ENCODE data around the gene P2RY2. TPM values are rescaled to one million over a fixed set of nuclear protein-coding genes. Genes with fewer than 3 reads are reported as not detected.

P2RY2 gene
- total and polyA plus RNA-seq, 2 experiments from 2014 or later = 0.63 to 1.6 TPM

DNA sequence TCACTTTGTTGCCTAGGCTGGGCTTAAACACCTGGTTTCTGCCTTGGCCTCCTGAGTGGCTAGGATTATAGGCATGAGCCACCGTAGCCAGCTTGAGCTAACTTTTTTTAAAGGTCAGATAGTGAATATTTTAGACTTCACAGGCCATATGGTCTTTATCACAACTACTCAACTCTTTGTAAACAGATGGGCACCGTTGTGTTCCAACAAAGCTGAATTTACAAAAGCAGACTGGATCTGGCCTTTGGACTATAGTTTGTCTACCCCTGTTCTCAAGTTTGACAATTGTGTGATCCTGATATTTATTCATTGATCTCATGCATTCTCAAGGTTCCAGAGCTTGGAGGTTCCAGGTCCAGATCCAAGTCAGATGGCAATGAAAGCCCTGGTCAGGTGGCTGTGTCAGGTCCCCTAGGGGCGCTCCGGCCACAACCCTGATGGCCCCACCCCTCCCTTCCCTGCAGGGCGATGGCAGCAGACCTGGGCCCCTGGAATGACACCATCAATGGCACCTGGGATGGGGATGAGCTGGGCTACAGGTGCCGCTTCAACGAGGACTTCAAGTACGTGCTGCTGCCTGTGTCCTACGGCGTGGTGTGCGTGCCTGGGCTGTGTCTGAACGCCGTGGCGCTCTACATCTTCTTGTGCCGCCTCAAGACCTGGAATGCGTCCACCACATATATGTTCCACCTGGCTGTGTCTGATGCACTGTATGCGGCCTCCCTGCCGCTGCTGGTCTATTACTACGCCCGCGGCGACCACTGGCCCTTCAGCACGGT, 15.8 kb downstream of the P2RY2 start:
- Histone ChIP-seq H3K4me3 (no peak overlapping the region), H3K4me2 (no peak overlapping the region), H3K27ac (ENCODE audit: low read depth) (no peak overlapping the region), H3K4me1 (ENCODE audit: insufficient read depth) (peaks cover 4% of the 10 kb centered on the region), H3K9me2 (ENCODE audit: insufficient read depth) (no peaks in the 10 kb centered on the region), H3K79me2 (replicated peaks; ENCODE audit: insufficient read depth) (no peaks in the 10 kb centered on the region), H2AFZ (no peak overlapping the region), H4K20me1 (replicated peaks; ENCODE audit: insufficient read depth) (no peaks in the 10 kb centered on the region), H3K36me3 (ENCODE audit: insufficient read depth) (no peaks in the 10 kb centered on the region), H3F3A (replicated peaks; ENCODE audit: low read depth) (no peaks in the 10 kb centered on the region), H3K27me3 (ENCODE audit: insufficient read depth) (no peaks in the 10 kb centered on the region)
- TF ChIP-seq CREB1 (CRISPR knock-in tag; IDR thresholded peaks at IDR 0.05; ENCODE audit: low read depth) (no peak), JUNB (IDR thresholded peaks at IDR 0.05; ENCODE audit: unreplicated experiment) (no peak), STAT1 (IDR thresholded peaks at IDR 0.05; ENCODE audit: unreplicated experiment) (no peak), ZNF331 (CRISPR knock-in tag; IDR thresholded peaks at IDR 0.05; ENCODE audit: low read depth) (no peak)
- TF ChIP-seq, protein P1, sequence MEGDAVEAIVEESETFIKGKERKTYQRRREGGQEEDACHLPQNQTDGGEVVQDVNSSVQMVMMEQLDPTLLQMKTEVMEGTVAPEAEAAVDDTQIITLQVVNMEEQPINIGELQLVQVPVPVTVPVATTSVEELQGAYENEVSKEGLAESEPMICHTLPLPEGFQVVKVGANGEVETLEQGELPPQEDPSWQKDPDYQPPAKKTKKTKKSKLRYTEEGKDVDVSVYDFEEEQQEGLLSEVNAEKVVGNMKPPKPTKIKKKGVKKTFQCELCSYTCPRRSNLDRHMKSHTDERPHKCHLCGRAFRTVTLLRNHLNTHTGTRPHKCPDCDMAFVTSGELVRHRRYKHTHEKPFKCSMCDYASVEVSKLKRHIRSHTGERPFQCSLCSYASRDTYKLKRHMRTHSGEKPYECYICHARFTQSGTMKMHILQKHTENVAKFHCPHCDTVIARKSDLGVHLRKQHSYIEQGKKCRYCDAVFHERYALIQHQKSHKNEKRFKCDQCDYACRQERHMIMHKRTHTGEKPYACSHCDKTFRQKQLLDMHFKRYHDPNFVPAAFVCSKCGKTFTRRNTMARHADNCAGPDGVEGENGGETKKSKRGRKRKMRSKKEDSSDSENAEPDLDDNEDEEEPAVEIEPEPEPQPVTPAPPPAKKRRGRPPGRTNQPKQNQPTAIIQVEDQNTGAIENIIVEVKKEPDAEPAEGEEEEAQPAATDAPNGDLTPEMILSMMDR (conservative IDR thresholded peaks at IDR 0.05; ENCODE audit: low read depth in 2 of 2) = no peak
- Mint-ChIP-seq H3K9me3 (no peaks in the 10 kb centered on the region), H3K4me1 (peaks cover 9% of the 10 kb centered on the region), H3K27ac (no peak overlapping the region), H3K4me3 (no peak overlapping the region), H3K27me3 (ENCODE audit: insufficient read depth, low read depth, poor library complexity) (peaks cover 11% of the 10 kb centered on the region), H3K36me3 (ENCODE audit: low read depth) (no peaks in the 10 kb centered on the region)
- DNase-seq (ENCODE audit: low spot score) (no peak), ATAC-seq (no peak)

DNA sequence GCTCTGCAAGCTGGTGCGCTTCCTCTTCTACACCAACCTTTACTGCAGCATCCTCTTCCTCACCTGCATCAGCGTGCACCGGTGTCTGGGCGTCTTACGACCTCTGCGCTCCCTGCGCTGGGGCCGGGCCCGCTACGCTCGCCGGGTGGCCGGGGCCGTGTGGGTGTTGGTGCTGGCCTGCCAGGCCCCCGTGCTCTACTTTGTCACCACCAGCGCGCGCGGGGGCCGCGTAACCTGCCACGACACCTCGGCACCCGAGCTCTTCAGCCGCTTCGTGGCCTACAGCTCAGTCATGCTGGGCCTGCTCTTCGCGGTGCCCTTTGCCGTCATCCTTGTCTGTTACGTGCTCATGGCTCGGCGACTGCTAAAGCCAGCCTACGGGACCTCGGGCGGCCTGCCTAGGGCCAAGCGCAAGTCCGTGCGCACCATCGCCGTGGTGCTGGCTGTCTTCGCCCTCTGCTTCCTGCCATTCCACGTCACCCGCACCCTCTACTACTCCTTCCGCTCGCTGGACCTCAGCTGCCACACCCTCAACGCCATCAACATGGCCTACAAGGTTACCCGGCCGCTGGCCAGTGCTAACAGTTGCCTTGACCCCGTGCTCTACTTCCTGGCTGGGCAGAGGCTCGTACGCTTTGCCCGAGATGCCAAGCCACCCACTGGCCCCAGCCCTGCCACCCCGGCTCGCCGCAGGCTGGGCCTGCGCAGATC, 16.5 kb downstream of the P2RY2 start:
- DNase-seq (ENCODE audit: low spot score) (no peak), ATAC-seq (no peak)
- H2AFZ ChIP-seq = no peak overlapping the region
- H3K9me2 ChIP-seq (ENCODE audit: insufficient read depth) = no peaks in the 10 kb centered on the region
- Mint-ChIP-seq H3K9me3 (no peaks in the 10 kb centered on the region), H3K27me3 (ENCODE audit: insufficient read depth, low read depth, poor library complexity) (peaks cover 14% of the 10 kb centered on the region), H3K4me3 (no peak overlapping the region), H3K27ac (no peak overlapping the region; the same call in 1 of the 2 replicates), H3K4me1 (peaks cover 2% of the 10 kb centered on the region; the same call in 2 of the 3 replicates), H3K36me3 (ENCODE audit: low read depth) (no peaks in the 10 kb centered on the region)
- H3K27me3 ChIP-seq (ENCODE audit: insufficient read depth) = no peaks in the 10 kb centered on the region
- H3K4me3 ChIP-seq = no peak overlapping the region
- no peak overlapping the region for H3K27ac ChIP-seq (ENCODE audit: low read depth)
- TF ChIP-seq, protein P2, sequence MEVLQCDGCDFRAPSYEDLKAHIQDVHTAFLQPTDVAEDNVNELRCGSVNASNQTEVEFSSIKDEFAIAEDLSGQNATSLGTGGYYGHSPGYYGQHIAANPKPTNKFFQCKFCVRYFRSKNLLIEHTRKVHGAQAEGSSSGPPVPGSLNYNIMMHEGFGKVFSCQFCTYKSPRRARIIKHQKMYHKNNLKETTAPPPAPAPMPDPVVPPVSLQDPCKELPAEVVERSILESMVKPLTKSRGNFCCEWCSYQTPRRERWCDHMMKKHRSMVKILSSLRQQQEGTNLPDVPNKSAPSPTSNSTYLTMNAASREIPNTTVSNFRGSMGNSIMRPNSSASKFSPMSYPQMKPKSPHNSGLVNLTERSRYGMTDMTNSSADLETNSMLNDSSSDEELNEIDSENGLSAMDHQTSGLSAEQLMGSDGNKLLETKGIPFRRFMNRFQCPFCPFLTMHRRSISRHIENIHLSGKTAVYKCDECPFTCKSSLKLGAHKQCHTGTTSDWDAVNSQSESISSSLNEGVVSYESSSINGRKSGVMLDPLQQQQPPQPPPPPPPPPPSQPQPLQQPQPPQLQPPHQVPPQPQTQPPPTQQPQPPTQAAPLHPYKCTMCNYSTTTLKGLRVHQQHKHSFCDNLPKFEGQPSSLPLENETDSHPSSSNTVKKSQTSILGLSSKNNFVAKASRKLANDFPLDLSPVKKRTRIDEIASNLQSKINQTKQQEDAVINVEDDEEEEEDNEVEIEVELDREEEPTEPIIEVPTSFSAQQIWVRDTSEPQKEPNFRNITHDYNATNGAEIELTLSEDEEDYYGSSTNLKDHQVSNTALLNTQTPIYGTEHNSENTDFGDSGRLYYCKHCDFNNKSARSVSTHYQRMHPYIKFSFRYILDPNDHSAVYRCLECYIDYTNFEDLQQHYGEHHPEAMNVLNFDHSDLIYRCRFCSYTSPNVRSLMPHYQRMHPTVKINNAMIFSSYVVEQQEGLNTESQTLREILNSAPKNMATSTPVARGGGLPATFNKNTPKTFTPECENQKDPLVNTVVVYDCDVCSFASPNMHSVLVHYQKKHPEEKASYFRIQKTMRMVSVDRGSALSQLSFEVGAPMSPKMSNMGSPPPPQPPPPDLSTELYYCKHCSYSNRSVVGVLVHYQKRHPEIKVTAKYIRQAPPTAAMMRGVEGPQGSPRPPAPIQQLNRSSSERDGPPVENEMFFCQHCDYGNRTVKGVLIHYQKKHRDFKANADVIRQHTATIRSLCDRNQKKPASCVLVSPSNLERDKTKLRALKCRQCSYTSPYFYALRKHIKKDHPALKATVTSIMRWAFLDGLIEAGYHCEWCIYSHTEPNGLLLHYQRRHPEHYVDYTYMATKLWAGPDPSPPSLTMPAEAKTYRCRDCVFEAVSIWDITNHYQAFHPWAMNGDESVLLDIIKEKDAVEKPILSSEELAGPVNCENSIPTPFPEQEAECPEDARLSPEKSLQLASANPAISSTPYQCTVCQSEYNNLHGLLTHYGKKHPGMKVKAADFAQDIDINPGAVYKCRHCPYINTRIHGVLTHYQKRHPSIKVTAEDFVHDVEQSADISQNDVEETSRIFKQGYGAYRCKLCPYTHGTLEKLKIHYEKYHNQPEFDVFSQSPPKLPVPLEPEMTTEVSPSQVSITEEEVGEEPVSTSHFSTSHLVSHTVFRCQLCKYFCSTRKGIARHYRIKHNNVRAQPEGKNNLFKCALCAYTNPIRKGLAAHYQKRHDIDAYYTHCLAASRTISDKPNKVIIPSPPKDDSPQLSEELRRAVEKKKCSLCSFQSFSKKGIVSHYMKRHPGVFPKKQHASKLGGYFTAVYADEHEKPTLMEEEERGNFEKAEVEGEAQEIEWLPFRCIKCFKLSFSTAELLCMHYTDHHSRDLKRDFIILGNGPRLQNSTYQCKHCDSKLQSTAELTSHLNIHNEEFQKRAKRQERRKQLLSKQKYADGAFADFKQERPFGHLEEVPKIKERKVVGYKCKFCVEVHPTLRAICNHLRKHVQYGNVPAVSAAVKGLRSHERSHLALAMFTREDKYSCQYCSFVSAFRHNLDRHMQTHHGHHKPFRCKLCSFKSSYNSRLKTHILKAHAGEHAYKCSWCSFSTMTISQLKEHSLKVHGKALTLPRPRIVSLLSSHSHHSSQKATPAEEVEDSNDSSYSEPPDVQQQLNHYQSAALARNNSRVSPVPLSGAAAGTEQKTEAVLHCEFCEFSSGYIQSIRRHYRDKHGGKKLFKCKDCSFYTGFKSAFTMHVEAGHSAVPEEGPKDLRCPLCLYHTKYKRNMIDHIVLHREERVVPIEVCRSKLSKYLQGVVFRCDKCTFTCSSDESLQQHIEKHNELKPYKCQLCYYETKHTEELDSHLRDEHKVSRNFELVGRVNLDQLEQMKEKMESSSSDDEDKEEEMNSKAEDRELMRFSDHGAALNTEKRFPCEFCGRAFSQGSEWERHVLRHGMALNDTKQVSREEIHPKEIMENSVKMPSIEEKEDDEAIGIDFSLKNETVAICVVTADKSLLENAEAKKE (CRISPR knock-in tag; IDR thresholded peaks at IDR 0.05) = no peak
- no peak for TF ChIP-seq ZNF114 (CRISPR knock-in tag; IDR thresholded peaks at IDR 0.05)
- TF ChIP-seq CREB1 (CRISPR knock-in tag; IDR thresholded peaks at IDR 0.05; ENCODE audit: low read depth) = no peak
- TF ChIP-seq, protein P3, sequence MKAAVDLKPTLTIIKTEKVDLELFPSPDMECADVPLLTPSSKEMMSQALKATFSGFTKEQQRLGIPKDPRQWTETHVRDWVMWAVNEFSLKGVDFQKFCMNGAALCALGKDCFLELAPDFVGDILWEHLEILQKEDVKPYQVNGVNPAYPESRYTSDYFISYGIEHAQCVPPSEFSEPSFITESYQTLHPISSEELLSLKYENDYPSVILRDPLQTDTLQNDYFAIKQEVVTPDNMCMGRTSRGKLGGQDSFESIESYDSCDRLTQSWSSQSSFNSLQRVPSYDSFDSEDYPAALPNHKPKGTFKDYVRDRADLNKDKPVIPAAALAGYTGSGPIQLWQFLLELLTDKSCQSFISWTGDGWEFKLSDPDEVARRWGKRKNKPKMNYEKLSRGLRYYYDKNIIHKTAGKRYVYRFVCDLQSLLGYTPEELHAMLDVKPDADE (IDR thresholded peaks at IDR 0.05) = no peak
- TF ChIP-seq EZH2phosphoT487 (IDR thresholded peaks at IDR 0.05; ENCODE audit: unreplicated experiment) = no peak
- TF ChIP-seq POLR2AphosphoS5 (IDR thresholded peaks at IDR 0.05; ENCODE audit: low read depth) = no peak
- no peak for TF ChIP-seq NANOG (IDR thresholded peaks at IDR 0.05; ENCODE audit: borderline replicate concordance)
- H3K36me3 ChIP-seq (ENCODE audit: insufficient read depth) = no peaks in the 10 kb centered on the region
- no peak overlapping the region for H3K4me2 ChIP-seq
- H3K79me2 ChIP-seq (replicated peaks; ENCODE audit: insufficient read depth) = no peaks in the 10 kb centered on the region
- no peaks in the 10 kb centered on the region for H4K20me1 ChIP-seq (replicated peaks; ENCODE audit: insufficient read depth)
- no peaks in the 10 kb centered on the region for H3K4me1 ChIP-seq (ENCODE audit: insufficient read depth)
- no peaks in the 10 kb centered on the region for H3F3A ChIP-seq (replicated peaks; ENCODE audit: low read depth)

Data from GM23338 (cell line).